Effector memory CD4-positive, alpha-beta T cell (primary cell): ENCODE measurements around the gene CREB1.

ENCODE experiments used
- DNase-seq, 3 donors: peaks; one replicate each; pipeline ENCODE4 v3.0.0-alpha.2; 2020
- H3K27ac ChIP-seq: 2 replicates; pipeline ENCODE4 v1.7.0; 2013; ENCODE audit warnings: mild to moderate bottlenecking, low read length, moderate library complexity; ENCODE audit not compliant: insufficient read depth, poor library complexity, severe bottlenecking
- H3K27me3 ChIP-seq: replicated peaks from 2 replicates; pipeline ENCODE4 v1.7.0; 2013; ENCODE audit warnings: mild to moderate bottlenecking, low read length; ENCODE audit not compliant: insufficient read depth, control insufficient read depth, poor library complexity, severe bottlenecking
- H3K36me3 ChIP-seq: 2 replicates; pipeline ENCODE4 v1.7.0; 2013; ENCODE audit warnings: mild to moderate bottlenecking, low read length, moderate library complexity; ENCODE audit not compliant: control insufficient read depth, insufficient read depth
- H3K4me1 ChIP-seq: 2 replicates; pipeline ENCODE4 v1.7.0; 2013; ENCODE audit warnings: low read length, mild to moderate bottlenecking; ENCODE audit not compliant: control insufficient read depth, insufficient read depth, poor library complexity, severe bottlenecking
- H3K4me3 ChIP-seq: 2 replicates; pipeline ENCODE4 v1.7.0; 2013; ENCODE audit warnings: low read length, low read depth, mild to moderate bottlenecking; ENCODE audit not compliant: insufficient read depth, poor library complexity, severe bottlenecking
- H3K9me3 ChIP-seq: 2 replicates; pipeline ENCODE4 v1.7.0; 2013; ENCODE audit warnings: mild to moderate bottlenecking, low read length, moderate library complexity; ENCODE audit not compliant: control insufficient read depth
- total RNA-seq, 3 donors: gene quantifications; one replicate each; lab custom pipeline; 2026; lab: John Stamatoyannopoulos, UW

CREB1 gene
- total RNA-seq = 74.9 to 91.6 (median 84.4) reads per million in 3 donors

- peak; percentile 99 to 100 (median 100) for DNase-seq
- no peaks in the 10 kb centered on the region for H3K36me3 ChIP-seq
- peak within 1 kb of the TSS; percentile 100 for H3K27ac ChIP-seq
- H3K27me3 ChIP-seq = no peaks in the 10 kb centered on the region
- no peaks in the 10 kb centered on the region for H3K9me3 ChIP-seq
- H3K4me3 ChIP-seq = peak within 1 kb of the TSS; percentile 74
- peaks cover 49% of the 10 kb centered on the region for H3K4me1 ChIP-seq
Measured at GRCh38 chr2:207529330-207530159, at the start of gene CREB1. TSS of gene CREB1 (plus strand) at chr2:207529962. CDS start at chr2:207555636, 25,674 bp downstream.

DNA sequence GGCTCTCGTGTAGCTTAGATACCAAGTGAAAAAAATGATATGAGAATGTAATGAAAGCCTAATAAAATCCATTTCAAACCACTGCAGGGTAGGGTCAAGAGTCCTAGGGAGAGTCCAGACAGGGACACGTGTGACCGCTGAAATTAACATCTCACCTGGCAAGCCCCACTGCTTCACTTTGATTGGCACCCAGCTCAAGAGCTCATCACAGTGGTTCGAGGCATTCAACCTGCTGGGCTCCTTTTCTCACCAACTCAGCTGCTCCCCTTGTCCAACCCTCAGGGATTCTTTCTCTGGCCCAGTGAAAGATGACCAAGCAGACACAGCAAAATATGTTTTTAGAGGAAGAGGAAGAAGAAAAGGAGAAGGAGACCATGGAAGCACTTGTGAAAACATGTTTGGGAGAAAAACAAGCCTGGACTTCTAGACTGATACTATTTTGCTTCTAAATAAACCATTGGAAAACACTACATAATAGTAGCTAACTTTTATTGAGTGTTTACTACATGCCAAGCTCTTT lies 49.2 kb upstream of the CREB1 start:
- no peaks in the 10 kb centered on the region for H3K4me1 ChIP-seq
- DNase-seq = no peak
- no peak overlapping the region for H3K4me3 ChIP-seq
- no peak overlapping the region for H3K27ac ChIP-seq
- H3K9me3 ChIP-seq = no peaks in the 10 kb centered on the region
- no peaks in the 10 kb centered on the region for H3K27me3 ChIP-seq
- H3K36me3 ChIP-seq = no peaks in the 10 kb centered on the region

DNA sequence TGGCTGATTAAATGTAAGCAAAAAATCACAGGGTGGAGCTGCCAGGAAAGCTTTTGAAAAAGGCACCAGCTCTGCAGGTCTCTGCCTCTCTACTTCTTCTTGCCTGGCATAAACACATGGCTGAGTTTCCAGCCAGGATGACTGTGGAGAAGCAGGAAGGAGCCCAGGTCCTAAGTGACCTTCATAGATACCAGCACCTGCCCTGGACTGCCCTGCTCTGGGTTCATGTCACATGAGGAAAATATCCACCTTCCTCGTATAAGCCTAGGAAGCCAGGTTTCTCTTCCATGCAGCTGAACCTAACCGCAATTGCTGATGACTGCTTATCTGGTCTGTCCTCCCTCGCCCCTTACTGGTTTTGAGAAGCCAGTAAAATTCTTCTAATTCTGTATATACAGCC lies 47.8 kb upstream of the CREB1 start:
- no peaks in the 10 kb centered on the region for H3K4me1 ChIP-seq
- H3K27me3 ChIP-seq = no peaks in the 10 kb centered on the region
- no peak for DNase-seq
- H3K4me3 ChIP-seq = no peak overlapping the region
- no peaks in the 10 kb centered on the region for H3K36me3 ChIP-seq
- no peaks in the 10 kb centered on the region for H3K9me3 ChIP-seq
- H3K27ac ChIP-seq = no peak overlapping the region

GRCh38 chr2:207482630-207483029 lies 47.1 kb upstream of the CREB1 start:
- H3K27me3 ChIP-seq = no peaks in the 10 kb centered on the region
- no peak overlapping the region for H3K4me3 ChIP-seq
- no peaks in the 10 kb centered on the region for H3K4me1 ChIP-seq
- no peaks in the 10 kb centered on the region for H3K36me3 ChIP-seq
- no peak overlapping the region for H3K27ac ChIP-seq
- no peak for DNase-seq
- no peaks in the 10 kb centered on the region for H3K9me3 ChIP-seq

- Histone ChIP-seq H3K36me3 (no peaks in the 10 kb centered on the region), H3K27me3 (no peaks in the 10 kb centered on the region), H3K9me3 (no peaks in the 10 kb centered on the region), H3K27ac (no peak overlapping the region), H3K4me1 (no peaks in the 10 kb centered on the region), H3K4me3 (no peak overlapping the region)
- DNase-seq = no peak
Measured at GRCh38 chr2:207483066-207483465, 46.7 kb upstream of the CREB1 start.

- H3K27me3 ChIP-seq = no peaks in the 10 kb centered on the region
- no peaks in the 10 kb centered on the region for H3K4me1 ChIP-seq
- DNase-seq = no peak
- H3K4me3 ChIP-seq = no peak overlapping the region
- no peak overlapping the region for H3K27ac ChIP-seq
- no peaks in the 10 kb centered on the region for H3K36me3 ChIP-seq
- no peaks in the 10 kb centered on the region for H3K9me3 ChIP-seq
Measured at GRCh38 chr2:207483477-207483876, 46.3 kb upstream of the CREB1 start.

DNA sequence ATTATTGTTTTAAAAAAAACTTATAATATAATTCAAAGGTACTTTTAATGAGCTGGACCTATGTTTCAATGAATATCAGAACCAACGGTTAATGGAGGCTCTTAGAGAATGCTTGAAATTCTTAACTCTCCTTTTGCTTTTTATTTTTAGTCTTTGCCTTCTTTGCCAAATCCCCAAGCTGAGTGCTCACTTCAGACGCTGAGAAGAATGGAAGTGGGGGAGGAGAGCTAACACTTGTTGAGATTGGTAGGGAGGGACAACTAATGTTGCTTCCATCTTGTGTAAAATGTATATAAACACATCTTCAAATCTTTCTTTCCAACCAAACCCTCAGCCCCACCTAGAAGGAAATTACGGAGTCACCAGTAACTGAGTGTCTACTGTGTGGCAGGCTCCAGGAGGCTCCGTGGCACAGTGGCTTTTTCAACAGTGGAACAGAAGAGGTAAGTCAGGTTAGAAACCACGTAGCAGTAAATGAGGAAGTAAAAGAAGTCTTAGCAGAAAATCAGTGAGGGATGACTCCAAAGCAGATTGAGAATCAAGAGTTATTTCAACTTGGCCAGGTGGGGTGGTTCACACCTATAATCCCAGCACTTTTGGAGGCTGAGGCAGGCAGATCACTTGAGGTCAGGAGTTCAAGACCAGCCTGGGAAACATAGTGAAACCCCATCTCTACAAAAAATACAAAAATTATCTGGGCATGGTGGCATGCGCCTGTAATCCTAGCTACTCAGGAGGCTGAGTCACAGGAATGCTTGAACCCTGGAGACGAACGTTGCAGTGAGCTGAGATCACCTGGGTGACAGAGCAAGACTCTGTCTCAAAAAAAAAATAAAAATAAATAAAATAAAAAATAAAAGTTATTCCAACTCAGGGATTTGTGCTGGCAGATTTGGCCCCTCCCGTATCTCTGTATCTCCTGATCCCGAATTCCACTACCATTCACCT lies 45.0 kb upstream of the CREB1 start:
- Histone ChIP-seq H3K27me3 (no peaks in the 10 kb centered on the region), H3K4me1 (no peaks in the 10 kb centered on the region), H3K27ac (no peak overlapping the region), H3K9me3 (no peaks in the 10 kb centered on the region), H3K36me3 (no peaks in the 10 kb centered on the region), H3K4me3 (no peak overlapping the region)
- DNase-seq = no peak

DNA sequence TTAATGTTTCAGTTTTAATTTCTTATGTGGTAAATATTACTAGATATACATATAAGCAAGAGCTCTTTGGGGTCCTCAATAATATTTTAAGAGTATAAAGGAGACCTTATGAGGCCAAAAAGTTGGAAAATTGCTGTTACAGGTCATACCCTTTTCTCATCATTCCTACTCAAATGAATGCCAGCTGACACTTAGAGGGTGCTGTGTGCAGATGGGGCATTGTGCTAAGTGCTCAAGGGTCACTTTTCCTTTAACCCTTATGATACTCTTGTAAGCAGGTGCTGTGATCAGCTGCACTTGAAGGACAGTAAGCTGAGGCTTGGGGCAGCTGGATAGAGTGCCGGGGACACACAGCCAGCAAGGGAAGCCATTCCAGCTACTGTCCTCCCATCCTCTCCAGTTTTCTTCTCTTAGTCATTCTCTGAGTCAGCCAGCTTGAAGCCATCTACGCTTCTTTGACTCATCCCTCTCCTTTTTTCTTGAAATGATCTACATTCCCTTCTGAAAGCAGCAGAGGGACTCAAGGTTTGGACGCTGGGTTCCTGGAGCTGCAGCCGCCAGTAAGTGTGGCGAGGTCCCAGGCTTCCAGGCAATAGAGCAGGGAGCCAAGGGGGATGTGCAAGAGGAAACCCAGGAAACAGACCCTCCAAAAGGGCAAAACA lies 42.0 kb upstream of the CREB1 start:
- Histone ChIP-seq H3K27ac (no peak overlapping the region), H3K9me3 (no peaks in the 10 kb centered on the region), H3K4me3 (no peak overlapping the region), H3K4me1 (no peaks in the 10 kb centered on the region), H3K36me3 (no peaks in the 10 kb centered on the region), H3K27me3 (no peaks in the 10 kb centered on the region)
- DNase-seq = no peak

DNA sequence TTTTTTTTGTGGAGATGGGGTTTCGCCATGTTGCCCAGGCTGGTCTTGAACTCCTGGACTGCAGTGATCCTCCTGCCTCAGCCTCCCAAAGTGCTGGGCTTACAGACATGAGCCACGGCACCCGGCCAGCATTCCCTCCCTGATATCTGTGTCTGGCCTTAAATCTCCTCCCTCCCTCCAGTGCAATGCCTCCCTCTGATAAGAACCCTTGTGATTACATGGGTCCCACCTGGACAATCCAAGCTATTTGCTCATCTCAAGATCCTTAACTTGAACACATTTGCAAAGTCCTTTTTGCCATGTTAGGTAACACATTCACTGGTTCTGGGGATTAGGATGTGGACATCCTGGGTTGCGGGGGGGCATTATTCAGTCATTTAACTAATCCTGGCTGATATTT lies 40.5 kb upstream of the CREB1 start:
- H3K4me1 ChIP-seq = no peaks in the 10 kb centered on the region
- no peaks in the 10 kb centered on the region for H3K27me3 ChIP-seq
- H3K9me3 ChIP-seq = no peaks in the 10 kb centered on the region
- no peaks in the 10 kb centered on the region for H3K36me3 ChIP-seq
- H3K4me3 ChIP-seq = no peak overlapping the region
- DNase-seq = no peak
- no peak overlapping the region for H3K27ac ChIP-seq
